HUES64 (cell line): ENCODE data around the gene LRRC70.

Experiments
- H3K27ac ChIP-seq: 2 replicates; pipeline ENCODE4 v1.7.0; 2013; ENCODE audit warnings: low read depth, low read length, inconsistent platforms
- H3K27me3 ChIP-seq: 2 replicates; pipeline ENCODE4 v1.6.1; 2013; ENCODE audit warnings: mild to moderate bottlenecking, low read length; ENCODE audit not compliant: insufficient read depth
- H3K36me3 ChIP-seq: 2 replicates; pipeline ENCODE4 v1.6.1; 2013; ENCODE audit warnings: mild to moderate bottlenecking, low read length; ENCODE audit not compliant: insufficient read depth
- H3K4me1 ChIP-seq: 2 replicates; pipeline ENCODE4 v1.6.1; 2013; ENCODE audit warnings: mild to moderate bottlenecking, low read length, moderate library complexity; ENCODE audit not compliant: insufficient read depth
- H3K4me3 ChIP-seq: 2 replicates; pipeline ENCODE4 v1.5.1; 2013; ENCODE audit warnings: mild to moderate bottlenecking, low read length, moderate library complexity
- H3K9ac ChIP-seq: 2 replicates; pipeline ENCODE4 v1.6.1; 2013; ENCODE audit warnings: mild to moderate bottlenecking, low read depth, low read length
- H3K9me3 ChIP-seq: 2 replicates; pipeline ENCODE4 v1.6.1; 2013; ENCODE audit warnings: low read depth, low read length; ENCODE audit not compliant: insufficient read depth
- WGBS: fragments of 150-250, 120-280 bp; methylation state at CpG from one replicate; pipeline ENCODE4 v1.1.7; 2013; ENCODE audit warnings: missing lambda C conversion rate; 5-methylcytosine and 5-hydroxymethylcytosine counted together

The LRRC70 gene

GRCh38 chr5:62627121-62627520 is 48.5 kb downstream of the LRRC70 start:
- H3K9ac ChIP-seq, result no peak overlapping the region
- no peaks in the 10 kb centered on the region for H3K9me3 ChIP-seq
- peaks cover 30% of the 10 kb centered on the region for H3K36me3 ChIP-seq
- peaks cover 35% of the 10 kb centered on the region for H3K4me1 ChIP-seq
- no peaks in the 10 kb centered on the region for H3K27me3 ChIP-seq
- 44% methylated on average over 3 of the region's 3 CpGs for WGBS
- H3K4me3 ChIP-seq, result no peak overlapping the region
- peak overlapping the region; percentile 70; the same call in 1 of the 2 replicates for H3K27ac ChIP-seq

GRCh38 chr5:62627901-62628300 is 49.3 kb downstream of the LRRC70 start:
- H3K27me3 ChIP-seq, result no peaks in the 10 kb centered on the region
- peaks cover 27% of the 10 kb centered on the region for H3K4me1 ChIP-seq
- H3K9me3 ChIP-seq, result no peaks in the 10 kb centered on the region
- H3K27ac ChIP-seq, result no peak overlapping the region
- no peak overlapping the region for H3K4me3 ChIP-seq
- WGBS, result 84% methylated on average over 5 of the region's 5 CpGs
- no peak overlapping the region for H3K9ac ChIP-seq
- peaks cover 30% of the 10 kb centered on the region for H3K36me3 ChIP-seq
